ENCODE results near the gene WNT7B.

The WNT7B gene

GRCh38 chr22:46013460-46014416, 36.8 kb upstream of the WNT7B start:
- Histone ChIP-seq H3K4me3 (ENCODE audit: low read depth, low read length) (peak overlapping the region; percentile 64), H3K27ac (peak overlapping the region; percentile 85), H3K27me3 (replicated peaks) (no peaks in the 10 kb centered on the region), H3K36me3 (replicated peaks) (no peaks in the 10 kb centered on the region)
- in situ Hi-C loops (cut with HindIII; ENCODE audit: low pct_ligation_motif_present, low sequenced_read_pairs): no loop called here
- peak; percentile 93 for DNase-seq
- TF ChIP-seq CTCF (IDR thresholded peaks at IDR 0.05; ENCODE audit: low read depth, low read length, missing control alignments): peak; percentile 82

GRCh38 chr22:46012881-46013281, 35.9 kb upstream of the WNT7B start:
- Histone ChIP-seq H3K4me3 (ENCODE audit: low read depth, low read length) (no peak overlapping the region), H3K36me3 (replicated peaks) (no peaks in the 10 kb centered on the region), H3K27ac (no peak overlapping the region), H3K27me3 (replicated peaks) (no peaks in the 10 kb centered on the region)
- in situ Hi-C loops (cut with HindIII; ENCODE audit: low pct_ligation_motif_present, low sequenced_read_pairs): no loop called here
- TF ChIP-seq CTCF (IDR thresholded peaks at IDR 0.05; ENCODE audit: low read depth, low read length, missing control alignments): no peak
- no peak for DNase-seq

- no peak for DNase-seq
- Histone ChIP-seq H3K4me3 (ENCODE audit: low read depth, low read length) (no peak overlapping the region), H3K36me3 (replicated peaks) (no peaks in the 10 kb centered on the region), H3K27me3 (replicated peaks) (no peaks in the 10 kb centered on the region), H3K27ac (no peak overlapping the region)
- TF ChIP-seq CTCF (IDR thresholded peaks at IDR 0.05; ENCODE audit: low read depth, low read length, missing control alignments): no peak
- in situ Hi-C loops (cut with HindIII; ENCODE audit: low pct_ligation_motif_present, low sequenced_read_pairs): no loop called here
Observed at GRCh38 chr22:46012182-46012880, 35.4 kb upstream of the WNT7B start.

- Histone ChIP-seq H3K27ac (no peak overlapping the region), H3K4me3 (ENCODE audit: low read depth, low read length) (no peak overlapping the region), H3K27me3 (replicated peaks) (no peaks in the 10 kb centered on the region), H3K36me3 (replicated peaks) (no peaks in the 10 kb centered on the region)
- in situ Hi-C loops (cut with HindIII; ENCODE audit: low pct_ligation_motif_present, low sequenced_read_pairs): no loop called here
- TF ChIP-seq CTCF (IDR thresholded peaks at IDR 0.05; ENCODE audit: low read depth, low read length, missing control alignments): no peak
- no peak for DNase-seq
Observed at GRCh38 chr22:46011627-46012181, 34.7 kb upstream of the WNT7B start.

- Histone ChIP-seq H3K36me3 (replicated peaks) (no peaks in the 10 kb centered on the region), H3K27ac (no peak overlapping the region), H3K27me3 (replicated peaks) (no peaks in the 10 kb centered on the region), H3K4me3 (ENCODE audit: low read depth, low read length) (no peak overlapping the region)
- in situ Hi-C loops (cut with HindIII; ENCODE audit: low pct_ligation_motif_present, low sequenced_read_pairs): no loop called here
- TF ChIP-seq CTCF (IDR thresholded peaks at IDR 0.05; ENCODE audit: low read depth, low read length, missing control alignments): no peak
- DNase-seq: no peak
Observed at GRCh38 chr22:46010951-46011626, 34.1 kb upstream of the WNT7B start.

All from brain microvascular endothelial cell (primary cell).